GM12865 (cell line): Measurements from ENCODE around the gene STUB1.

ENCODE experiments used
- DNase-seq: peaks from one replicate; pipeline ENCODE4 v3.0.0; 2010; ENCODE audit warnings: low read depth
- H3K4me3 ChIP-seq: 2 replicates; pipeline ENCODE4 v1.5.1; 2011; ENCODE audit warnings: mild to moderate bottlenecking, low read depth, low read length, control low read depth
- TF ChIP-seq, protein P1 (sequence below): IDR thresholded peaks from 2 replicates; pipeline ENCODE4 v1.5.1; 2011; ENCODE audit warnings: low read length, control low read depth, low read depth, inconsistent platforms; ENCODE audit not compliant: insufficient read depth; ENCODE audit errors: missing control alignments

STUB1 gene

DNA sequence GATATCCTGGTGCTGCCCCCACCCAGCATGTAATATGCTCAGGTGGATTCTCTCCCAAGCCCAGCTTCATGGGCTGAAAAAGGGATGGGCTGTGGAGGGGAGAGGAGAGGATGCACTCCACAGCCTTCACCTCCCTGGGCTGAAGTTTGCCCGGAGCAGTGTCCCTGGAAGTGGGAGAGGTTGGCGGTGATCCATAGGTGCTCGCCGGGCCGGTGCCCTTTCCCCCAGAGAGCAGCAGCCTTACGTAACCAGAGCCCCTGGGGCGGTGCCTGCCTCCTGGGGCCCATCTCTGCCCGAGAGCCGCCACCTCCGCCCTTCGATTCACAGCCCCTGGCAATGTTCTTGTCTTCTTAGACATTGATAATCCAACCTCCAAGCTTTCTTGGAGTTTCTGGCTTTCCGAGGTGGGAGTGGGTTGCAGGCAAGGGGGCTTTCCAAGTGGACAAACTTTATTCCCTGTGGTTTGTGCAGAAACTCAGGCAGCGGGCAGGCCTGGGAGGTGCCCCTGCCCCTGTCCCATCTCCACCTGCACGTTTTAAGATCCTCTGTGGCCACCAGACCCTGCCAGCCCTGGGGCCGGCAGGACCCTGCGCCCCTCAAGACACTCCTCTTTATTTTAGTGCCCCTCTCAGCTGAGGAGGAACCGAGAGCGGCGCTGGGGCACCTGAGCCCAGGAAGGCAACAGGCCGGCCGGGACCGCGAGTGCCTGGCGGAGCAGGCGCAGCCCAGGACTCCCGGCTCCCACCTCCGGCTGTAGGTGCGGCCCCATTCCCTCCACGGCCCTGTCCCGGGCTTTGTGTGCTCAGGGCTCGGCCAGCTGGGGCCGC is 34.1 kb upstream of the STUB1 start:
- TF ChIP-seq, protein P1, sequence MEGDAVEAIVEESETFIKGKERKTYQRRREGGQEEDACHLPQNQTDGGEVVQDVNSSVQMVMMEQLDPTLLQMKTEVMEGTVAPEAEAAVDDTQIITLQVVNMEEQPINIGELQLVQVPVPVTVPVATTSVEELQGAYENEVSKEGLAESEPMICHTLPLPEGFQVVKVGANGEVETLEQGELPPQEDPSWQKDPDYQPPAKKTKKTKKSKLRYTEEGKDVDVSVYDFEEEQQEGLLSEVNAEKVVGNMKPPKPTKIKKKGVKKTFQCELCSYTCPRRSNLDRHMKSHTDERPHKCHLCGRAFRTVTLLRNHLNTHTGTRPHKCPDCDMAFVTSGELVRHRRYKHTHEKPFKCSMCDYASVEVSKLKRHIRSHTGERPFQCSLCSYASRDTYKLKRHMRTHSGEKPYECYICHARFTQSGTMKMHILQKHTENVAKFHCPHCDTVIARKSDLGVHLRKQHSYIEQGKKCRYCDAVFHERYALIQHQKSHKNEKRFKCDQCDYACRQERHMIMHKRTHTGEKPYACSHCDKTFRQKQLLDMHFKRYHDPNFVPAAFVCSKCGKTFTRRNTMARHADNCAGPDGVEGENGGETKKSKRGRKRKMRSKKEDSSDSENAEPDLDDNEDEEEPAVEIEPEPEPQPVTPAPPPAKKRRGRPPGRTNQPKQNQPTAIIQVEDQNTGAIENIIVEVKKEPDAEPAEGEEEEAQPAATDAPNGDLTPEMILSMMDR: no peak
- no peak for DNase-seq
- no peak overlapping the region for H3K4me3 ChIP-seq

DNA sequence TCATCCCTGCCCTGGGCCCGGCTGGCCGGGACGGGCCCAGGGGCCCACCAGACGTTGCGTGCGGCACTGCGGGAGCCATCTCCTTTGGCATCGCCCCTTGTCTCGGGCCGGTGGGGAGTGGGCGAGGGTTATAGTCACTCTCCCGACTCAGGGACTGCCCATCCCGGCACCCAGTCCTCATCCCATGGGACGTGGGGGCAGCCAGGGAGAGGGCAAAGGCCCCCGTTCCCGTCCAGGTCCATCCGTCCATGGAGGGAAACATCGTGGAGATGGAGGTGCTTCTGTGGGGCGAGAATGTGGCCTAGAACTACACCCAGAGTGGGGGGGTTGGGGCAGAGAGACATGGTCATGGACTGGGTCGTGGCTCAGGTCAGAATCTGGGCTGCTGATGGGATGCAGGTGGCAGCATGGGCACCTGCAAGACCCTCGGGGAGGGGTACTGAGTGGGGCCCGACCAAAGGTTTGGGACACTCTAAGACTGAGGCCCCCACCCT is 33.5 kb upstream of the STUB1 start:
- DNase-seq: no peak
- no peak overlapping the region for H3K4me3 ChIP-seq
- TF ChIP-seq, protein P1: no peak

DNA sequence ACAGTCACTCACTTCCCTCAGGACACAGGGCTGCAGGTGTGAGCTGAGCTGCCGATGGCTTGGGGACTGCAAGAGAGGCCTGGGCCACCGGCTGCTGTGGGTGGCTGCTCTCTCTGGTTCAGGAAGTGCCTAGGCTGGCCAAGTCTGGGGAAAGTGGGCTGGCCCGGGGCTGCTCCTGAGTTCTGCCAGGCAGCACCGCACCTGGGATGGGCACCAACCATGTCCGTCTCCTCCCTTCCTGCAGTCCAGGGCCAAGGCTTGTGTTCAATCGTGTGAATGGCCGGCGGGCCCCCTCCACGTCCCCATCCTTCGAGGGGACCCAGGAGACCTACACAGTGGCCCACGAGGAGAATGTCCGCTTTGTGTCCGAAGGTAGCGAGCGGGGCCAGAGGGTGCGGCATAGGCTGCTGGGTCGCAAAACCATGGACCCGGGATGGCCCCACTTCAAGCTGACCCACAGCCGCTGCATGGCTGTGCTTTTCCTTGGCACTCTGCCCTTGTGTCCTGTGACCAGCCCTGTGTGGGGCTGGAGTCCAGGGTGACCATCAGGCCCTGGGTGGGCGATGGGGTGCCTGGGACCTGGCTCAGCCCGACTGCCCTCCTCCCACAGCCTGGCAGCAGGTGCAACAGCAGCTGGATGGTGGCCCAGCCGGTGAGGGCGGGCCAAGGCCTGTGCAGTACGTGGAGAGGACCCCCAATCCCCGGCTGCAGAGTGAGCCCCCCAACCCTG is 32.9 kb upstream of the STUB1 start:
- TF ChIP-seq, protein P1: no peak
- no peak for DNase-seq
- peak overlapping the region; percentile 75 for H3K4me3 ChIP-seq

DNA sequence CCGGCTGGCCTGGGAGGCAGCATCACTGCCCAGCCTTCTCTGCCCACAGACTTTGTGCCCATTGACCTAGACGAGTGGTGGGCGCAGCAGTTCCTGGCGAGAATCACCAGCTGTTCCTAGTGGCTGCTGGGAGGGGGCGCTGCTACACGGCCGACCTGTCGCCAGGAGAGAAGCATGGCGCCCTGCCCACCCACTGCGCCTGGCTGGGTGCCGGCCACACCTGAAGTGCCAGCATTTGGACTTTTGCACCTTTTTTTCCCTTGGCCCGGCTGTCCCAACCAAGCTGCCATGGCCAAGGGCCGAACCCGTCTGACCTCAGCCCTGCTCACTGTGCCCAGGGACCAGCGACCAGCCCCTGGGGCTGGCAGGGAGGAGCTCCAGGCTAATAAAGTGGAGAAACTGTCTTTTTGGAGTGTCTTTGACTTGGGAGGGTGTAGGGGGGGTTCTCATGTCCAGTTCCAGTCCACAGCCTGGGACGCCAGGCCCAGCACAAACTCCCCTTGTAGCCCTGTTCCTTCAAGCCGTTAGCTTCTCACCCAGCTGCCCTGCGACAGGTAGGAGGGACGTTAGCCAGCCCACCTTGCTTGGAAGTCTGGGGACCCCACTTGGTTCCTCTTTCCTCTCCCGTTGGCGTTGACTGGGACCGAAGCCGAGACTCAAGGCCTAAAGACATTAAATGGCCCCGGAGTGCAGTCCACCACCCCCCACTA is 32.0 kb upstream of the STUB1 start:
- TF ChIP-seq, protein P1: peak; percentile 73
- DNase-seq: peak; percentile 76
- peak overlapping the region; percentile 75 for H3K4me3 ChIP-seq

DNA sequence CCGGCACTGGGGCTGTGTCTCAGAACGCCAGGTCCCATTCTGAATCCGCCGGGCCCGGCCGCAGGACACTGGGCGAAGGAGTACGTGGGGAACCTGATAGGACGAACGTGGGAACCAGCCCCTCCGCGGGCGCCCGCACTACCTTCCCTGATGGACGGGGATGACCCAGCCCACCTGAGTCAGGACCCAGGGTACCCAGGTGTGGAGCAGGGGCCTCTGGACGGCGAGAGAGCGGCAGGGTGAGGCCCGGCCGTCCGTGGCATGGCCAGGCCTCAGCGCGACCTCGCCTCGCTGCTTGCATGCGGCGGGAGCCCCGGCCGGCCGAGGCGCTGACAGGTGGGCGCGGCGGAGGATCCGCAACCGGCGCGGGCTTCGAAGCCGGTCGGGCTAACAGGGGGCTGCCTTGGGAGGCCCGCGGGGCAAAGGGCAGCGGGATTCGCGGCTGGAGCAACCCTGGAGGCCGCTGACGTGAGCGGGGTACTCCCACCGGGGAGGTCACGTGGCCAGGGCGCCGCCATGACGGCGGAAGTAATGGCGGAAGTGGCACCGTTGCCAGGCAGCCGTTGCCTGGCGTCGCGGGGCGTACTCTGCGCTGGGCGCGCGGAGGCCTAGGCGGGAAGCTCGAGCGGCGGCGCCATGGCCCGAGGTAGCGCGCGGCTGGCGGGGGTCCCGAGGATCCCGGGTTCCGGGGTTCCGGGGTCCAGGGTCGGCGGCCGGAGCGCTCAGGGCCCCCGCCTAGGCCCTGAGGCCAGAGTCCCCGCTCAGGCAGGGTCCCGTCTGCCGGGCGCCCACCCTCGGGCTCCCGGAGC is 31.2 kb upstream of the STUB1 start, which contains the start of gene WDR90:
Gene WDR90, plus strand, starts transcription at position 585 of the 809 bp plus-strand sequence. Its CDS starts 52 bp downstream, at position 637.
- DNase-seq: peak; percentile 94
- peak within 1 kb of the TSS; percentile 75 for H3K4me3 ChIP-seq
- TF ChIP-seq, protein P1: no peak

DNA sequence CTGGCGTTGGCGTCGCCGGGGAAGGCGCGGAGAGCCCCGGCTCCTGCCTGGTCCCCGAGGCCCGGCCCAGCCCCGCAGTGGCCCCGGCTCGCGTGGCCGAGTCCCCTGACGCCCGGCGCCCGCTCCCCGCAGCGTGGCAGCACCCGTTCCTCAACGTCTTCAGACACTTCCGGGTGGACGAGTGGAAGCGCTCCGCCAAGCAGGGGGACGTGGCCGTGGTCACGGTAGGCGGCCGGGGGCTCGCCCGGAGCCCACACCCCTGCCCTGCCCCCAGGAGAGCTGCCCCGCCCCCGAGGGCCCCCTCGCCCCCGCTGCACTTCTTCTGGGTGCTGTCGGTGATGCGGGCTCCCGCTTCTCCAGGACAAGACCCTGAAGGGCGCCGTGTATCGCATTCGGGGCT is 30.6 kb upstream of the STUB1 start:
- H3K4me3 ChIP-seq: peak overlapping the region; percentile 75
- TF ChIP-seq, protein P1: no peak
- peak; percentile 49 for DNase-seq
